Cortex of kidney (tissue), 1 donor: ENCODE results near the gene RHOBTB1.

Source experiments
- DNase-seq: peaks from one replicate; lab custom pipeline; 2025; lab: John Stamatoyannopoulos, UW

RHOBTB1 gene

DNA sequence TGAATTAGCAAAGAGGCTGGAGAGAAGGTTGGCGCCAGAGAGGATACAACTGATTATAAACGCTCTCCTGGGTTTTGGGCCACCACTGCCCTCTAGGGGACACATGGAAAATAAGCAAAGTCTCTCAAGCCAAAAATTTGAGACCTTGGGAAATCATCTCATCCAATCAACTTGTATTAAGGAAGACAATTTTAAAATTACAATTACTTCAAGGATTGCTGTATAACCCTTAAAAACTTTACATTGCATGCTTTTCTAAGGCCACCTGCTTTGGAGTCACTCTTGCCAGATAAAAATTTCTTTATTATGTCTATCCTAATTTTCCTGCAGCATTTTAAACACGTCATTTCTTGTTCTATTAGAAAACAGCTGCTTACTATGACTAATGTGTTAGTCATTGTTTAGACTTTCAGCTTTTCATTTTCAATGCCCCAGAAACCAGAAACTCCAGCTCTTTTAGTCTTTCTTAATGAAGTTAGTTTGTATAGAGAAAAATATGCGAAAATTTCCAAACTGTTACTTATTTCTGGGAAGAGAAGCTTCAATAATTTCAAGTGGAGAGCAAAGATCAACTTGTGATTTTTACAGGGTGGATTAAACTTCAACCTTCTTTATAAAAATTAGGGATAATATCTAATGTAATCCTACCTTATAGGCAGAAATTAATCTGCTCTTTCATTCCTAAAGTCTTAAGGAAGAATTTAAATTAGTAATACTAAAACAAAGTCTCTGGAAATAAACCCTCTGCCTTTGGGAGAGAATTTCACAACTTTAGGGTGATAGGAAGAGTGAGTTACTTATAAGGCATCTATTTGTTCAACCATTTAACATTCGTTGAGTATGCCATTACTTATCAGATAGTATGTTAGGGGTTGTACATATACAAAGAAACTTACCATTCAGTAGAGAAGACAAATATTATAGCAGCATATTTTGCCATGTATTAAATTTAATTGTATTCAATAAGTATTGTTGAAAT, 20.6 kb upstream of the RHOBTB1 start:
- no peak for DNase-seq

DNA sequence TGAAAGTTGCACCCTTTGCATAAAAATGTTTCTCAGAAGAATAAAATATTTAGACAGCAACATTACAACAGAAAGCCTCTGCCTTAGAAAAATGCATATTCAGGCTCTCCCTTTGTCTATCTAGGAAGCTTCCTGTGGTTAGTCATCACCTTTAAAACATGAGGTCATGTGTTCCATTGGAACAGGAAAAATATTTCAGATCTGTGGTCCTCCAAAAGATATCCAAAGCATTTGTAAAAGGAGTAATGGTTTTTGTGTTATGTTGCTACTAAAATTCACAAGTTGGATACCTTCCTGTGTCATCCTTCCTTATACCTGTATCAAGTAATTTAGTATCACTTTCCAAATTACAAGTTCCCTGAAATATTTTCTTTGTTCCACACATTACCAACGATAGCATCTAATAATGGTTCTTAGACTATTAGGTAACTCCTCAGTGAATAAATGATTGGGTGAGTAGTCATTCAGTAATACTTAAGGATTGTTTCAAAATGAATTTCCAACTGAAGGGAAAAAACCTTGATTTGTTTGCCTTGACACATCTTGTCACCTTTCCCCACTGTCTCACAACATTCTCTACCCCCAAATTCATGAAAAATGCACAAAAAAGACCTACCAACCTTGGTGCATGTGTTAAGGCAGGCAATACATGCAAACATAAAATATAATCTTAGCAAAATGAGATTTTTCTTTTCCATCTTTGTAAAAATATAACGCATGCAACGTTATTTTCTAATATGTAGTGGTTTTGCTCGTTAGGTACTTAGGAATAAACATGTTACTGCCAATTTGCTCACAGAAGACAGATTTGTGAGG, 19.7 kb upstream of the RHOBTB1 start:
- no peak for DNase-seq

- DNase-seq = no peak
These were observed 19.0 kb upstream of the RHOBTB1 start for GRCh38 chr10:60962946-60963345.

DNA sequence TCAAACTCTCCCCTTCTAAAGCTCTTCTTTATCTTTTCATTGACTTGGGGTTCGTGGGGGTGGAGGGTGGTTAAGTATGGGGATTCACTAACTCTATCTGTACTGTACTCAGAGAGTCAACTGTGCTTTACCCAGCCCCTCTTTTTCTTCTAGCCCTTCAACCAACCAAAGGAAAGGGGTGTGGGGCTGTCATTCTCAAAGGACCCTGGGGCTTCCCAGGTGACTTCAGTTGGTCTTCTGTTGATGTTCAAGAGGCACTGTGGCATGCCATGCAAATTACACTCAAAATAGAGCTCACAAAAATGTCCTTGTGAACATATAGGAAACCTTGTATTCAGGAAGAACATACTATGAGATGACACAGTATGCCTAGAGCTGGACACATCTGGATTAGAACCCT, 16.9 kb upstream of the RHOBTB1 start:
- DNase-seq = no peak

DNA sequence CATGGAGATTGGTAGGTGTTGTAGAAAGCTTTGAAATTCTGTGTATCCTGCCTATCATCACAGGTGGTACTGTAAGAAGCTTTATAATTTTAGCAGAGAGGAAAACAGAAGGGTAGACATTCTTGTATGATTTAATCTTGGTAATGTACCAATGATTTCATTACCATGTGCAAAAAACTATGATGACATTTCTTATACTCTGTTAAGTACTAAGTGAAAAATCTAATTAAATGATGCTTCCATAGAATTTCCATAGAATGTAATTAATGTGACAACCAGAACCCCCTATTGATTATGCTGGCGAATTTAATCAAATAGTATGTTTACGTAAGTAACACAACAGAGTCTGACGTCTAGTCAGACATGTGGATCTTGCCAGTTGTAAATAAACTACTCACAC, 16.0 kb upstream of the RHOBTB1 start:
- no peak for DNase-seq

GRCh38 chr10:60958892-60959601, 15.1 kb upstream of the RHOBTB1 start:
- no peak for DNase-seq

- no peak for DNase-seq
These were observed 13.8 kb upstream of the RHOBTB1 start for GRCh38 chr10:60957667-60958221.

DNA sequence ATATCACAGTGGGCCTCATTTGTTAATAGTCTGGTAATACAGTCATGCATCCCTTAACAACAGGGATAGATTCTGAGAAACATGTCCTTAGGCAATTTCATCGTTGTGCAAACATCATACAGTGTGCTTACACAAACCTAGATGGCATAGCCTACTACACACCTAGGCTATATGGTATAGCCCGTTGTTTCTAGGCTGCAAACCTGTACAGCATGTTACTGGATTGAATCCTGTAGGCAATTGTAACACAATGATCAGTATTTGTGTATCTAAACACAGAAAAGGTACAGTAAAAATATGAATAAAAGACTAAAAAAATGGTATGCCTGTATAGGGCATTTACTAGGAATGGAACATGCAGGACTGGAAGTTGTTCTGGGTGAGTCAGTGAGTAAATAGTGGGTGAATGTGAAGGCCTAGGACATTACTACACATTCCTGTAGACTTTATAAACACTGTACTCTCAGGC, 12.0 kb upstream of the RHOBTB1 start:
- no peak for DNase-seq

DNA sequence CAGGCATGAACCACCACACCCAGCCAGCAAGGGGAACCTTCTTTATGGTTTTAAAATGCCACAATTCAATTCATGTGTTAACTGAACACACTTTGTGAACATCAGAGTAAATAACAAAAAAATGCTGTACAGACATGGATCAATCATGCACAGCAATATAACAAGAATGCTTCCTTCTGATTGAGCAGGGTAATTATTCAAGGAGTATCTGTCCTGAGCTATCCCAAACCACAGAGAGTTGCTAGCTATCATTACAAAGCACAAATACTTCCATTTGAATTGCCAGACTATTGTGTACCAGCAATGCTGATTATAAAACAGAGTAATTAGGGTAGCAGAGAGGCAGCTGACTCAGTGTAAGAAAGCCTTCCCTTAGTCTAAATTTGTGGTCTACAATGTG, 11.3 kb upstream of the RHOBTB1 start:
- no peak for DNase-seq

- no peak for DNase-seq
These were observed 10.1 kb upstream of the RHOBTB1 start for GRCh38 chr10:60954035-60954434.

- no peak for DNase-seq
These were observed 9.4 kb upstream of the RHOBTB1 start for GRCh38 chr10:60953420-60953819.

- DNase-seq = no peak
These were observed 8.8 kb upstream of the RHOBTB1 start for GRCh38 chr10:60952846-60953220.

DNA sequence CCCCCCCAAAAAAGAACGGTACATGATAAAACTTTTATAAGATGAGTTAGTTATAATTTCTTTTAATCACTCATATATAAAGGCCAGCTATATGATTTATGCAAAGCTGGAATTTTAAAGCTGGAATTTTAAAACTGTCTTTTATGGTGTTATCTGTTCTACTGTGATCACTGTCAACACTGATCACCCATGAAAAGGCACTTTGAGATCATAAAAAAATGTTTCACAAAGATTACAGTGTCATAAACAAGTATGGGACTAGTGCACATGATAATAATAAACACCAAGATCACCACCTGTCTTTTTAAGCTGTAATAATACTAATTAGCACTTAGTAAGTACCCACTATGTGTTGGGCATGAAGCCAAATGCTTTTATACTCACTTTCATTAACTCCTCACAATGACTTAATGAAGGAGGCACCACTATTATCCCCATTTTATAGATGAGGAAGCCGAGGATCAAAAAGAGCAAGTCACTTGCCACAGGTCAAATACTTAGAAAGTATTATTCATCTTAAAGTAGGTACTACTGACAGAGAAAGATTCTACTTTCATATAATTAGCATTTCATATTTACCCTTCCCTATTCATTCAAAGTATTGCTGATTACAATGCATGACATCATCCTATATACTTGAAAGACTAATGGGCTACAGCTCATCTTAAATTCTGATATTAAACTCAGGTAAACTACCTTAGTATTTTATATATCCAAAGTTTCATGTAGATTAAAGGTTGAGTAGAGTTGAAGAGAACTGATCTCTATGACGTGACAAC, 8.3 kb upstream of the RHOBTB1 start:
- DNase-seq = no peak

DNA sequence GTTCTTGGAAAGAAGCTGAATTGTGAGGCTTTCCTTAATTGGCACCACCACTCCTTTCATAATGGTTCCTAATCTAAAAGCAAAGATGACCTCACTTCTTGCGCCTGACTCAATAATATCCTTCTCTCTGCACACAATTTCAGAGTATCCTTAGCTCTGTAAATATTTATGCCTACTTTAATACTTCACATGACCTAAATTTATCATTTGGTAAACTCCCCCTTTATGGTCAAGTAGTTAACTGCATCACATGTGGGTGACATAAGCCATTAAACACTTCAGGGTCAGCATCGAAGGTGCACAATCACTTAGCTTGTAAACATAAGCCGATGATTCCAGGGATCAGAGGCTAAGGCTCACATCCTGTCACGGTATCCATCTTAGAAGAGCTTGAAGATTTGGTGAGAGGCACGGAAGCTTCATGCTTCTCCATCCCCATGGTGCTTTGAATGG, 7.3 kb upstream of the RHOBTB1 start:
- DNase-seq = no peak

- no peak for DNase-seq
These were observed 6.3 kb upstream of the RHOBTB1 start for GRCh38 chr10:60950300-60950699.

GRCh38 chr10:60948851-60949250, 4.9 kb upstream of the RHOBTB1 start:
- DNase-seq = no peak

- DNase-seq = no peak
These were observed 919 bp upstream of the RHOBTB1 start for GRCh38 chr10:60944910-60945297.

DNA sequence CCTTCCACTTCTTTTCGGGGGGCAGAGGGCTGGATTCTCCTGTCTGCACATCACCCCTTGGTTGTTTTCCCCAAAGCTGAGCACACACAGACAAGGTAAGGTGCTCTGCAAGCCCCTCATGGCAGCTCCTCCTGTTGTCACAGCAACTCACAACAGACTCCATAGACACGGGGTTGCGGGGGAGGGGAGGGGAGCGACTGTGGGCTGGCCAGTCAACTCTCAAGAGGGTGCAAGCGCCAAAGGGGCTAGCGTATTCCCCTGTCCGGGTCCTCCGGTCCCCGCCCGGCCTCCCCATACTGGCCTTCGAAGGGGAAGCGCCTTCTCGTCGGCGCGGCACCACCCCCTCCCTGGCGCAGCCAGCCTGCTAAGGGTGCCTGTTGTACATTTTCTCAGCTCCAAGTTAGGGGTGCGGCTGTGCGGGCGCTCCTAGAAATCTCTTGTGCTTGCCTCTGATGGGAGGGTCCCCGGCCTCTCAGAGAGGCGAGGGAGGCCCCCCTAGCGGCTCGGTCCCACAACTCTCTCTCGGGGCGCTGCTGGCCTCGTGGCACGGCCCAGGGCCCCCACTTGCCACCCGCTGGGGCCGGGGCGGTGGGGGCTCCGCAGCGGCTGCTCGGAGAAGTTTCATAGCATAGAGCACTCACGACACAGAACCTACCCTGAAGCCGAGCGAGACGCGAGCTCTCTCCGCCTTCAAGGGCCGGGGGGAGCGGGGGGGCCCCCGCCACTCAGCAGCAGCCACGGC, 498 bp downstream of the RHOBTB1 start:
- DNase-seq = no peak

GRCh38 chr10:60942788-60943315, 1.1 kb downstream of the RHOBTB1 start:
- no peak for DNase-seq

GRCh38 chr10:60942134-60942787, 1.7 kb downstream of the RHOBTB1 start:
- DNase-seq = no peak
